ENCODE measurements around the gene GBP2. TPM values are rescaled to one million over a fixed set of nuclear protein-coding genes. Genes with fewer than 3 reads are reported as not detected.

GBP2 gene, protein sequence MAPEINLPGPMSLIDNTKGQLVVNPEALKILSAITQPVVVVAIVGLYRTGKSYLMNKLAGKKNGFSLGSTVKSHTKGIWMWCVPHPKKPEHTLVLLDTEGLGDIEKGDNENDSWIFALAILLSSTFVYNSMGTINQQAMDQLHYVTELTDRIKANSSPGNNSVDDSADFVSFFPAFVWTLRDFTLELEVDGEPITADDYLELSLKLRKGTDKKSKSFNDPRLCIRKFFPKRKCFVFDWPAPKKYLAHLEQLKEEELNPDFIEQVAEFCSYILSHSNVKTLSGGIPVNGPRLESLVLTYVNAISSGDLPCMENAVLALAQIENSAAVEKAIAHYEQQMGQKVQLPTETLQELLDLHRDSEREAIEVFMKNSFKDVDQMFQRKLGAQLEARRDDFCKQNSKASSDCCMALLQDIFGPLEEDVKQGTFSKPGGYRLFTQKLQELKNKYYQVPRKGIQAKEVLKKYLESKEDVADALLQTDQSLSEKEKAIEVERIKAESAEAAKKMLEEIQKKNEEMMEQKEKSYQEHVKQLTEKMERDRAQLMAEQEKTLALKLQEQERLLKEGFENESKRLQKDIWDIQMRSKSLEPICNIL
- polyA plus RNA-seq (ENCODE audit: low read depth in 6 of 6) = 10 to 100 TPM in 3 of 6 donors, 1 to 10 TPM in 3; 5.4 to 21.9 (median 10.1) TPM

DNA sequence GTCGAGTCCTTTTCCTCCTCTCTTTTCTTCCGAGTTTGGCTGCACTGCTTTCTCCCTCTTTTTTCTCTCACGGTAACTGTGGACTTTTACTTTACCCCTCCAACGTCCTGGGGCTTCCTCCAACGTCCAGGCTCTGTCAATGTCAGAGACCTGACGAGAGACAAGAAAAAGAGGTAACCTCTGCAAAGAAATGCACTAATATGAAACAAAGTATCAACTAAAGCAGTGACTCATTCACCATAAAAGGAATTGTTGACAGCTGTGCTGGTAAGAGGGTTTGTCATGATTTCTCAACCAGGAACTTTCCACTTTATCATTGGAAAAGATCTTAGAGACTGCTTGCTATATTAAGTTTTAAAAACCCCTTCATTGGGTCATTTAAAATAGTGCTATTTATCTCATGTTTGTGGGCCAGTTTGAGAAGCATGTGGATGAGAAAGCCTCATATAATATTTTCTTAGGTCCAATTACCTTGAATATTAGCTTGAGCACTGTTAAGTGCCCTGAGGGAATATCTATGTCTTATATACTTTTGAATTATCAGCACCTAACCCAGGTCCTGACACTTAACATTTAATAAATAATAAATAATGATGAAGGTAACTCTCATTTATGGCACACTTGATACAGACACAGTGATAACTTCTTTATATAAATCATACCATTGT is at the start of gene GBP2:
TSS of gene GBP2 (minus strand) at position 202 of the 668 bp plus-strand sequence. CDS start 4,148 bp downstream, outside the sequence.
- H3K4me1 Mint-ChIP-seq = peaks cover 36 to 64% (median 48%) of the 10 kb centered on the region in 3 donors
- peak within 1 kb of the TSS; percentile 72 to 99 (median 96) for H3K27ac Mint-ChIP-seq
- no peaks in the 10 kb centered on the region for H3K27me3 Mint-ChIP-seq
- peaks cover 0 to 5% (median 0%) of the 10 kb centered on the region in 7 donors for H3K9me3 Mint-ChIP-seq
- DNase-seq = no peak
- peak within 1 kb of the TSS; percentile 80 to 99 (median 94) for H3K4me3 Mint-ChIP-seq
- H3K36me3 Mint-ChIP-seq = no peaks in the 10 kb centered on the region
- ATAC-seq (ENCODE audit: low read depth in 2 of 2) = peak; percentile 35 to 47

DNA sequence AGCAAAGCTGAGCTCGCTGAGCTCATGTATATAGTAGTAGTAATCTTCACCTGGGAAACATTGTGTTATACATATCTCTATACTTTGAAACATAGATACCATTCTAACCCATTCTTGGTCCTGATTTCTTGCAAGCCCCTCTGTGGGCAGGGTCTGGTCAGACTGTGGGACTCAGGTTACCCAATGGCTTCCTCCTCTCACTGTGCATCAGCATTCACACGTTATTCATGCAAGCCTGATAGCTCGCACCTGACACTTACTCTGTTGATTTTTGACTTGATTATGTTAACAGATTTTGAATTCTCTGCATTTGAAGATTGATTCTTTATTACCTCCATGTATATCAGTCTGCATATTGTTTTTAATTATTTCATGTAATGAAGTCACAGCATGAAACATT is 48.6 kb upstream of the GBP2 start:
- DNase-seq (no peak), ATAC-seq (ENCODE audit: low read depth in 2 of 2) (no peak)
- Mint-ChIP-seq H3K4me1 (peaks cover 0 to 4% (median 1%) of the 10 kb centered on the region in 3 donors), H3K36me3 (no peaks in the 10 kb centered on the region), H3K27me3 (no peaks in the 10 kb centered on the region), H3K27ac (no peak overlapping the region), H3K9me3 (no peaks in the 10 kb centered on the region), H3K4me3 (no peak overlapping the region)

DNA sequence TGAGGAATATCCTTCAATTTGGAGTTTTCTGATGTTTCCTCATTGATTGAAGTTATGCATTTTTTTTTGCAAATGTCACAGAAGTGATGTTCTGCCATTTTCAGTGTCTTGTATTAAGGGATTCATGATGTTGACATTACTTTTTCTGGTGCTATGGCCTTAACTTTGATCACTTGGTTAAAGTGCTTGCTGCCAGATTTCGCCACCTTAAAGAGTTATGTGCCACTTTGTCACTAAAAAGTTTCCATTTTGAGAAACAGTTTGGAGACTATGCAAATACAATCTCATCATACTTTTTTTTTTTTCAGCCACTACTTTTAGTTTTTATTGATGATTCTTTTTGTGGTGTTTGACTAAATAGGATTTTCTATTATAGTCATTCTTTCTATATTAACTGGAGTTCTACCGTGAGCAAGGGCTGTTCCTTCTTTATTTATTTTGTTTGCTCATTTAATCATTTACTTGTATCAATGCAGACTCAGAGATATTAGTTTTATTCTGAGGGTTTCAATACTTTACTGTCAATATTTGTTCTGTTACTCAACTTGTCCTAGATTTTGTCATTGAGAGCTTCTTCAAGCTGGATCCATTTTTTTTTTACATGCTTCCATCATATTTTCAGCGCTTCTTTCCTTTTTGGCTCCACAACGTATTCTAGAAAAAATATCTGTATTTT is 46.7 kb upstream of the GBP2 start:
- Mint-ChIP-seq H3K9me3 (no peaks in the 10 kb centered on the region), H3K4me3 (no peak overlapping the region), H3K36me3 (no peaks in the 10 kb centered on the region), H3K27me3 (no peaks in the 10 kb centered on the region), H3K27ac (no peak overlapping the region), H3K4me1 (peaks cover 0 to 4% (median 1%) of the 10 kb centered on the region in 3 donors)
- ATAC-seq (ENCODE audit: low read depth in 2 of 2) = no peak
- no peak for DNase-seq

DNA sequence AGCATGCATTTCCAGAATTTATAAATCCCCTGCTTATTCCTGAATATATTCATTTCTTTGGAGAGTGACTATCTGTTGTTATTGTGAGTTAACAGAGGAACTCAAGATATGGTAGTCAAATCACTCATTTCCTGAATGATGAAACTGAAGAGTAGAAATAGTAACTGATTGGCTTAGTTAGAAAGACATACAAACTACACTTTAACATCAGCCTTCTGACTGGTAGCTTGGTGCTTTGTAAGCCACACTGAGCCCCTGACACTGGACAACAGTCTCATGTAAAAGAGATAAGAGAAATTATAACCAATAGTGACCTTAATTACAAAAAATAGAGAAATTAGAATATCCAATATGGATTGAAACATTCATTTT is 45.1 kb upstream of the GBP2 start:
- H3K36me3 Mint-ChIP-seq = no peaks in the 10 kb centered on the region
- no peaks in the 10 kb centered on the region for H3K9me3 Mint-ChIP-seq
- peaks cover 1 to 4% (median 3%) of the 10 kb centered on the region in 3 donors for H3K4me1 Mint-ChIP-seq
- no peak overlapping the region for H3K27ac Mint-ChIP-seq
- H3K4me3 Mint-ChIP-seq = no peak overlapping the region
- ATAC-seq (ENCODE audit: low read depth in 2 of 2) (no peak), DNase-seq (no peak)
- H3K27me3 Mint-ChIP-seq = no peaks in the 10 kb centered on the region

DNA sequence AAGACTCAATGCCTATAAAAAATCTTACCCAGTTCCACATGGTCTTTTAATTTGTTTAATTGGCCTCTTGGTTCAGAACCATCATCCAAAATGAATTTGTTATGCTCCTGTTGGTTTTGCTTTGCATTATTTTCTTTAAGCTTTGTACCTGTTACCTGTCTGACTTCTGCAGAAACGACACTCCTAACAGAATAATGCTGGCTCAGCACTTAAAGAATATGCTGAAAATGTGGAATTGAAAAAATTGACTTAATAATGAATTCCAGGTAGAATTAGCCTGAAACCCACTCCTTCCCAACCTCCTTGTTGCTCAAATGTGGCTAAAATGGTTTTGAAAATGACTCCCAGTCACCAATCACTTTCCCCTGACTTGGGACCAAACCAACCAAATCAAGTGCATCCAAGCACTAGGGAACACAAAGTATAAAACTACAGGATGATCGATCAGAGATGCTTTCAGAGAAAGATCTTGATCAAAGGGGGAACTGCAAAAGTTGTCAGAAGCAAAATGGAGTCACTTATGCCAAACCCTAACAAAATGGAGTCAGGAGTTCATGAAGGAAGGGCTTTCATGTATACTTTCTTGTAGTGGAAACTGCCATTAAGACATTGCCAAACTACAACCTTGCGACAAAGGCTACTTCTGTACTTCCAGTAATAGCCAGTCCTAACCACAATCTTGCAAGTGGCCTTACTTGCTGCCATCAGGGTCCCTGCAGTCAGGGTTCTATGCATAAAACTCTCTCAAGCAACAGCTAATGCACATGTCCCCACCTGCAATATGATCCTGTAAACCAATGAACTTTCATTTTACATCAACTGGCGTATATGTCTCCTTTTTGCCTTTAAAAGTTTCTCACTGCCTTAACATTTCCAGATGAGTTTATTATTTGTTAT is 44.5 kb upstream of the GBP2 start:
- ATAC-seq (ENCODE audit: low read depth in 2 of 2) (no peak), DNase-seq (no peak)
- no peaks in the 10 kb centered on the region for H3K36me3 Mint-ChIP-seq
- H3K4me3 Mint-ChIP-seq = no peak overlapping the region
- H3K4me1 Mint-ChIP-seq = peaks cover 1 to 4% (median 3%) of the 10 kb centered on the region in 3 donors
- H3K27me3 Mint-ChIP-seq = no peaks in the 10 kb centered on the region
- no peaks in the 10 kb centered on the region for H3K9me3 Mint-ChIP-seq
- H3K27ac Mint-ChIP-seq = no peak overlapping the region

DNA sequence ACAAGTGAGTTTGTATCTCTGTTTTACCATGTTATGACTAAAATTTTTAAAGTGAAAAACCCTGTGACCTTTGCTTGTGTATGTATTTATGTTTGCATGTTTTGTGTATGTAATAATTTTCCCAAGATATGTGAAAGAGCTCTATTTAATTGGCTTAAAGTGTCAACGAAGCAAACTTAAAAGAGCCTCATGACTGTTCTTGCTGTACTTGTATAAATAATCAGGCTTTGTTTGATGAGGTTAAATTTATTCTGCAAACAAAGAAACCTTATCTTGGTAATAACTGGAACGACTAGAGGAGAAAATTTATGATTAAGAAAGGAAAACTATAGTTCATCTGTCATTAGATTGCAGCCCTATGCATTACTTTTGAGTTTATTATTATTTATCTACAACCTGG is 43.3 kb upstream of the GBP2 start:
- ATAC-seq (ENCODE audit: low read depth in 2 of 2) (no peak), DNase-seq (no peak)
- Mint-ChIP-seq H3K4me1 (peaks cover 1 to 4% (median 3%) of the 10 kb centered on the region in 3 donors), H3K9me3 (no peaks in the 10 kb centered on the region), H3K36me3 (no peaks in the 10 kb centered on the region), H3K4me3 (no peak overlapping the region), H3K27ac (peak overlapping the region in 1 of 6 donors; percentile 36), H3K27me3 (no peaks in the 10 kb centered on the region)

DNA sequence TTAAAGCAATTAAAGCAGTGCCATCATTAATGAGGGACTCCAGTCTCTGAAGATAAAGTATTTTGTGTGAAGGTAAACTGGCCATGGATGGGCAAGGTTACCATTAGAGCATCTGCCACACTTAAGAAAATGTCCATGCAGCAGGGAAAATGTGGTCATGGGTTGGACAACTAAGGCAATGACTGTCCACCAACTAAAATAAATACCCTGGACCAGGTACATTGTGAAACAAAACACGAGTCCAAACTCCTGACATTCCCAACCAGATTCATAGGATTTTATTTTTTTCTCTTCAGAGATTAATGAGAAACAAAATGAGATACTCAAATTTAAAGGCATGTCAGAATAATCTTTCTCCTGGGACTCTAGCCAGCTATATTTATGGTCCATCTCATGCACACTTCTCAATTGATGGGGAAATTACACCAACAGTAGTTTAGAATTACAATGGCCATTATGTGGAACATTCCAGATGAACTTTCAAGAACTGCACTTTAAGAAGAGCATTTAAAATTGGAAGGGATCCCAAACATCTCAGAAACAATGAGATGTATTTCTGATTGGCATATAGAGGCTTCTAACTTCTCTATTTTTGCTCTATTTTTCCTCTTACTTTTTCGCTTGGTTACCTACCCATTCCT is 41.8 kb upstream of the GBP2 start:
- Mint-ChIP-seq H3K4me3 (no peak overlapping the region), H3K27me3 (no peaks in the 10 kb centered on the region), H3K36me3 (no peaks in the 10 kb centered on the region), H3K4me1 (peaks cover 1 to 4% (median 3%) of the 10 kb centered on the region in 3 donors), H3K9me3 (no peaks in the 10 kb centered on the region), H3K27ac (no peak overlapping the region)
- ATAC-seq (ENCODE audit: low read depth in 2 of 2) (no peak), DNase-seq (no peak)

DNA sequence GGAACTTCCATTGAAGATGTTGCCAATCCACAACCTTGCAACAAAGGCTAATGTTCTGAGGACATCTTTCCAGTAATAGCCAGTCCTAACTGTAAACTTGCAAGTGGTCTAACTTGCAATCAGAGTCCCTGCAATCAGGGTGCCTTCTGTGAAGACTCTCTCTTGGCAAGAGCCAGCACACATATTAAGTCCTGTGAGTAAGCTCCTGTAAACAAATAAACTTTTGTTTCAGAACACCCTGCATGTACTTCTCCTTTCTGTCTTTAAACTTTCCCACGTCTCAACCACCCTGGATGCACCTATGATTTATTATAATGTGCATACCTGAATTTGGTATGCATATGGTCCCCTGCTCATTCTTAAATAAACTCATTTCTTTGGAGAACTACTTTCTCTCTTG is 40.8 kb upstream of the GBP2 start:
- Mint-ChIP-seq H3K9me3 (peaks cover 0 to 3% (median 0%) of the 10 kb centered on the region in 7 donors), H3K27me3 (no peaks in the 10 kb centered on the region), H3K4me3 (no peak overlapping the region), H3K4me1 (peaks cover 1 to 4% (median 3%) of the 10 kb centered on the region in 3 donors), H3K36me3 (no peaks in the 10 kb centered on the region), H3K27ac (peak overlapping the region in 1 of 6 donors; percentile 56)
- DNase-seq = no peak
- no peak for ATAC-seq (ENCODE audit: low read depth in 2 of 2)

DNA sequence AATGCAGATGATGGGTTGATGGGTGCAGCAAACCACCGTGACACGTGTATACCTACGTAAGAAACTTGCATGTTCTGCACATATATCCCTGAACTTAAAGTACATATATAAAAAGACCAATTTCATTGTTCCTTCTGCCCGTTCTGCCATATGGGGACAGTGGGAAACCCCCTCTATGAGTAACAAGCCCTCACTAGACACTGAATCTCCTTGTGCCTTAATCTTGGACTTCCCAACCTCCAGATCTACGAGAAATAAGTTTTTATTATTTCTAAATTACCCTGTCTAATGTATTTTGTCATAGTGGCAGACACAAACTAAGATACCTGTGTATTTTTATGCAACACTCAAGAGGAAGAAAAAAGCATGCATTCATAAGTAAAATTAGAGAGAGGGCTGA is 39.9 kb upstream of the GBP2 start:
- ATAC-seq (ENCODE audit: low read depth in 2 of 2) (no peak), DNase-seq (no peak)
- Mint-ChIP-seq H3K27me3 (no peaks in the 10 kb centered on the region), H3K36me3 (no peaks in the 10 kb centered on the region), H3K4me3 (no peak overlapping the region), H3K4me1 (peaks cover 0 to 3% (median under 1%) of the 10 kb centered on the region in 3 donors), H3K27ac (no peak overlapping the region), H3K9me3 (peaks cover 0 to 9% (median 2%) of the 10 kb centered on the region in 7 donors)

DNA sequence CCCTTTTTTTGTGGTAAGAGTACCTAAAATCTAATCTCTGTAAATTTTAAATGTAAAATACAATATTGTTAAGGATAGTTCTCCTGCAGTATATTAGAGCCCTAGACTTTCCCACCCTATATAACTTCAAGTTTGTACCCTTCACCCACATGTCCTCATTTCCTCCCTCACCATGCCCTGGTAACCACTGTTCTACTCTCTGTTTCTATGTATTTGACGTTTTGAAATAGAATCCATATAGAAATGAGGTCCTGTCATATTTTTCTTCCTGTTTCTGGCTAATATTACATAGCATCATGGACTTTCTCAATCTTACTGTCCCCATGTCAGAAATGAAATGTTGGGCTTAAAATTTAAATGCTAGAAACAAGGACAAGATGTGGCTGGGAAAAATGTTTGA is 25.1 kb upstream of the GBP2 start:
- peaks cover 0 to 6% (median 4%) of the 10 kb centered on the region in 7 donors for H3K9me3 Mint-ChIP-seq
- H3K27ac Mint-ChIP-seq = no peak overlapping the region
- no peak for ATAC-seq (ENCODE audit: low read depth in 2 of 2)
- H3K4me1 Mint-ChIP-seq = peaks cover 0 to 7% (median 0%) of the 10 kb centered on the region in 3 donors
- DNase-seq = no peak
- peaks cover 0 to 7% of the 10 kb centered on the region in 2 donors for H3K36me3 Mint-ChIP-seq
- H3K4me3 Mint-ChIP-seq = no peak overlapping the region
- peaks cover 0 to 6% (median 0%) of the 10 kb centered on the region in 3 donors for H3K27me3 Mint-ChIP-seq

DNA sequence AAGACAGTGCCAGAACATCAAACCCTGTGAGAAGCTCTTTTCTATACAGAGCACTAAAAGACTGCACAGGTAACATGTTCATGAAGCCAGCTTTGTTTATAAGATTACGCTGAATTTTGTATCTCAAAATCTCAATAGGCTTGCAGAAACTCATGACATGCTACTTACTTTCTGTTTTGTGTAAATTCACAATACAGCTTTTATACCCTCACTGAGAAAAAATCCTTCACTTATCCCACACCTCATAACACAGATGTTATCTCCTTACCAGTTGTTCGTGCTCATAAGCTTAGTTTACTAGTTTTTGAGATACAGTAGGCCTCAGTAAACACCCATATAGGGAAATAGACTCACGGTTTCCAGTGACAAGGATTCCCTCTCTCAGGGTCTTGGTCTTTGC is 24.1 kb upstream of the GBP2 start:
- Mint-ChIP-seq H3K4me3 (no peak overlapping the region), H3K36me3 (no peaks in the 10 kb centered on the region), H3K4me1 (peaks cover 0 to 7% (median 0%) of the 10 kb centered on the region in 3 donors), H3K27me3 (peaks cover 0 to 6% (median 0%) of the 10 kb centered on the region in 3 donors), H3K9me3 (no peaks in the 10 kb centered on the region), H3K27ac (no peak overlapping the region)
- ATAC-seq (ENCODE audit: low read depth in 2 of 2) (no peak), DNase-seq (no peak)

DNA sequence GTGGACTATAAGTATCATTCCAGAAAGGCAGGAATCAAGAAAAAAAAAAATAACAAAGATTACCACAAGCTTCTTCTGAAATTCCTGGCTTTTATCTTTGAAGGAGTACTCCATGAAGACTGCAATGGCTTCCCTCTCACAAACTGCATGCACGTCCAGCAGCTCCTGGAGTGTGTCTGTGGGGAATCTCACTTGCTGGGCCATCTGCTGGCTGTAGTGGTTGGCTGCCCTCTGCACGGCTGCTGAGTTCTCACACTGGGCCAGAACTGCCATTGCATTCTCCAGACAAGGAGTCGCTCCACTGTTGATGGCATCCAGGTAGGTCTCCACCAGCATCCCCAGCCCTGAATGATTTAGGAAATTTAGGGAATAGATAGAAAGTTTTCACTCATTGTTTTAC is 23.3 kb upstream of the GBP2 start:
- no peak overlapping the region for H3K27ac Mint-ChIP-seq
- ATAC-seq (ENCODE audit: low read depth in 2 of 2) (no peak), DNase-seq (no peak)
- peak overlapping the region in 1 of 8 donors; percentile 47 for H3K4me3 Mint-ChIP-seq
- no peaks in the 10 kb centered on the region for H3K36me3 Mint-ChIP-seq
- H3K9me3 Mint-ChIP-seq = no peaks in the 10 kb centered on the region
- H3K27me3 Mint-ChIP-seq = peaks cover 0 to 6% (median 0%) of the 10 kb centered on the region in 3 donors
- H3K4me1 Mint-ChIP-seq = peaks cover 0 to 7% (median 0%) of the 10 kb centered on the region in 3 donors
